NCI-H2196 (cell line): ENCODE data around the gene RRH.
"Not testable (repeated sequence)": the region's sequence is repeated elsewhere in the genome, so short reads cannot be mapped to it uniquely, and the experiment has no call there.

Experiments
- DNase-seq: peaks from one replicate; lab custom pipeline; 2025; ENCODE audit not compliant: unreplicated experiment; lab: John Stamatoyannopoulos, UW

RRH gene

GRCh38 chr4:109836985-109837384 lies 9.2 kb downstream of the RRH start:
- no peak for DNase-seq

DNA sequence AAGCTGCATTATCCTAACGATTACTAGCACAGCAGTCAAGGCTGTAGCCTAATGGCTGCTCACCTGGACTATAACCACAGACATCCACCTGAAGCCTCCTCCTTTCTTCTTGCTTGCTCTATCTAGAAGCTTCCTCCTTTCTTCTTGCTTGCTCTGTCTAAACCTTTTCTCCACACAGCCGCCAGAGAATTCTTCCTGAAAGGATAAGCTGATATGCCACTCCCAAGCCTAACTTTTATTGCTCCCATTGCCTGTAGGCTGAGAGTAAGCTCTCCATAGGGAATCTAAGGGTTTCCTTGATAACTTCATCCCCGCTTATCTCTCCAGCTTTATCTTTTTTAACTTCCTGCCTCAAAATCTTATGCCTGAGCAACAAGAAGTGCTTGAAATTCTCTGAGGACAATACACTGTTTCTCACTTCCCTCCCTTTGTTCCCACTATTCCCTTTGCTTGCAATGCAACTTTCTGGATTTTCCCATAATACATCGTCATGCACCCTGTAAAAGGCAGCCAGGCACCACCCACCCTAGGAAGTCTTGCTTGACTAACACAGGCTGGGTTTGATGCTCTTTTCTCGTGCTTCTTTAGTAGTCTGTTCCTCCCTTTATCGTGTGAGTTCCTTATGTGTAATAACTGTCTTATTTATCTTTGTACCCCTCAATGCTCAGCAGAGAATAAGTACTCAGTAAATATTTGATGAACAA lies 18.8 kb downstream of the RRH start:
- no peak for DNase-seq

GRCh38 chr4:109847896-109848442 lies 20.2 kb downstream of the RRH start, which contains the start of gene LRIT3:
Gene LRIT3, plus strand, starts transcription at chr4:109848107. Its CDS starts 95 bp downstream, at chr4:109848202.
- no peak for DNase-seq

- no peak for DNase-seq
Measured at GRCh38 chr4:109848501-109848900, 20.7 kb downstream of the RRH start.

DNA sequence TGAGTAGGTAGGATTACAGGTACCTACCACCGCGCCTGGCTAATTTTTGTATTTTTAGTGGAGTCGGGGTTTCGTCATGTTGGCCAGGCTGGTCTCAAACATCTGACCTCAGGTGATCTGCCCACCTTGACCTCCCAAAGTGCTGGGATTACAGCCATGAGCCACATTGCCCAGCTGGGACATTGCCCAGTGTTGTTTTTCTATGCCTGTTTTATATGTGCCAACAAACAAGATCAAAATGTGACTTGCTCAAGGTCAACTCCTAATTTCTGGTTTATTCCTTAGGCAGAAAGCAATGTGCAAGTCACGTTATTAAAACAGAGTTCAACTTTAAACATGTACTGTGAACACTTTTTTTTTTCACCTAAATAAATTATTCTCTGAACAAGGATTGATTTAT lies 22.8 kb downstream of the RRH start:
- no peak for DNase-seq

GRCh38 chr4:109859426-109860300 lies 31.9 kb downstream of the RRH start:
- DNase-seq = not testable (repeated sequence)

DNA sequence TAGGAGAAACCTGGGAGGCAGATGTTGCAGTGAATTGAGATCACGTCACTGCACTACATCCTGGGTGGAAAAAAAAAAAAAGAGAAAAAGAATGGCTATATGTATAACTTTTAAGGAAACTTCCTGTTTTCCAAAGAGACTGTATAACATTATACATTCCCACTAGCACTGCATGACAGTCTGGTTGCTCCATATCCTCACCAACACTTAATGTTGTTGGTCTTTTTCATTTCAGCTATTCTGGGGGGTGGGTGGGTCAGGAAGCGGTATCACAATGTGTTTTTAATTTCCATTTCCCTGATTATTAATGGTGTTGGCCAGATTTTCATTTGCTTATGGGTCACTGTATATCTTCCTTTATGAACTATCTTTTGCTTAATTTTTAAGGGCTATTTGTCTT lies 33.5 kb downstream of the RRH start:
- DNase-seq = no peak

- no peak for DNase-seq
Measured at GRCh38 chr4:109861916-109862511, 34.2 kb downstream of the RRH start.

GRCh38 chr4:109864134-109864533 lies 36.4 kb downstream of the RRH start:
- DNase-seq = no peak

DNA sequence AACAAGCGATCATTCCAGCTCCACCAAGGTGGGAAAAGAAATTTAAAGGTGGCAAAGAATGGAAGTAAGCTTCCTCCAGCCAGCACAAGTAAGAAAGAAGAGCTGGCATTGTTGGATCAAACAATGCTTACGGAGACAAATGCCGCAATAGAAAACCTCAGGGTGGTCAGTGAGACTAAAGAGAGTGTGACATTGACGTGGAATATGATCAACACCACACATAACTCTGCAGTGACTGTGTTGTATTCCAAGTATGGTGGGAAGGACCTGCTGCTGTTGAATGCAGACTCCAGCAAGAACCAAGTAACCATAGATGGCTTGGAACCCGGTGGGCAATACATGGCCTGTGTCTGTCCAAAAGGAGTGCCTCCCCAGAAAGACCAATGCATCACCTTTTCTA lies 42.3 kb downstream of the RRH start:
- no peak for DNase-seq

GRCh38 chr4:109872065-109872464 lies 44.3 kb downstream of the RRH start:
- no peak for DNase-seq

DNA sequence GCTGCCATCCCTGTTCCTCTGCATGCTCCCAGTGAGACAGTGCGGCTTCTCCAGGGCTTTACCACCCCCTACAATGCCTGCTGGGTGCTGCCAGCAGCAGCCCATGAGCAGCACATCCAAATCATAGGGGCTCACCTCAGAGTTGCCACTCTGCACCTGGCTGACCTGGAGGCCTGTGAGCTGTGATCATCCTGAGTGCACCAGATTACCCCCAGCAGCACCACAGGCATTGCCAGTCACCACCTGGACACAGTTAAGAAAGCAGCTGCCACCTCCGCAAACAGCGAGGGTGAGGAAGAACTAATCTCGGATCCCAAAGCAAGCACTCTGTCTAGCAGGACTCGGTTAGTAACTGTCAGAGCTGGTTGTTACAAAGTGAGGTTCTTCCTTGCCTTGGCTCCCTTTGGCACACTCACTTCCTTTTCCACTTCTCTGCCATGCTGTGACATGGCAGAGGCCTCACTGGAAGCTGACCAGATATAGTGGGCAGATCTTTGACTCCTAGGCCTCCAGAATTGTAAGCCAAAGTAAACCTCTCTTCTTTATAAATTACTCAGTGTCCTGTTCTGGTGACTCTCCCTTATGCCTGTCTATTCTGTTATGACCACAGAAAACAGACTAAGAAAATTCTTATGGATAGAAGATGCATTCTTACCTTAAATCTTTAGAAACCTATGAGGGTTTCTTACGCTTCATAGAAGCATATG lies 45.3 kb downstream of the RRH start:
- DNase-seq = no peak

- no peak for DNase-seq
Measured at GRCh38 chr4:109873791-109874514, 46.2 kb downstream of the RRH start.

DNA sequence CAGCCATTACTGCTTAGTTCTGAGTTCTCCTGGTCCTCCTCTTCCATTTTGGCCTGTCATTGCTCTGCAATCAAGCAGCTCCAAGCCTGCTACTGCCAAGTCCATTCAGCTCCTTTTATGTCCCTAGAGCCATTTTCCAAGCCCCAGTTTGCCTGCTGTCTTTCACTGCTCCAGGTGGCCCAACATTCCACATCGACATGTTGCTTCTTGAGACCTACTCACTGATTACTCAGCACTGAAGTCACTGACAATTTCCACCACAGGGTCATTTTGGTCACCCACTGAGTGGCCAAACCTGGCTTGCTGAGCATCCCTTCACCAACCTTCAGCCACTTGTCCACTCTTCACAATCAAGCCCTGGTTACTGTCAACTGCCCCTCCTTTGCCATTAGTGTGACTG lies 47.3 kb downstream of the RRH start:
- DNase-seq = no peak

GRCh38 chr4:109875553-109875952 lies 47.8 kb downstream of the RRH start:
- DNase-seq = not testable (repeated sequence)

DNA sequence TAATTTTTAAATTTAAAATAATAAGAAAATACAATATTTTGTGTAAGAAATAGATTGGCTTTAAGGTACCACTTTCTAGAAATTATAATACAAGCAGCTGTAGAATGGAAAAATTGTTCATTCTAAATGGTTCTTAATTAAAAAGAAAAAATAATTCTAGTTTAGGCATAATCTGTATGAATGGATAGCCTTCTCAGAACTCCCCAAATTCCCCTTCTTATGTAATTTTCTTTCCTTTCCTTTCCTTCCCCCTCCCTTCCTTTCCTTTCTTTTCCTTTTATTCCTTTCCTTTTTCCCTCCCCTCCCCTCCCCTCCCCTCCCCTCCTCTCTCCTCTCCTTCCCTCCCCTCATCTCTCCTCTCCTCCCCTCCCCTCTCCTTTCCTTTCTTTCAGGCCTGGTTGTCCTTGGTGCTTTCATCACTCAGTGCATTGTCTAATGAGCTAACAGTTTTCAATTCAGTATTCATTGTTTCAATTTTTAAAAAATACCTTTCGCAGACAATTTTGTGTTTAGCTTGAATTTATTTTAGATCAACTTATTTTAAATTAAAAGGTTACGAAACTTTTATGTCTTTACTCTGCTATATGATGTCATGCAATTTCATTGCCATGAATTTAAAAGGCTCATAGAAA lies 49.0 kb downstream of the RRH start:
- no peak for DNase-seq

DNA sequence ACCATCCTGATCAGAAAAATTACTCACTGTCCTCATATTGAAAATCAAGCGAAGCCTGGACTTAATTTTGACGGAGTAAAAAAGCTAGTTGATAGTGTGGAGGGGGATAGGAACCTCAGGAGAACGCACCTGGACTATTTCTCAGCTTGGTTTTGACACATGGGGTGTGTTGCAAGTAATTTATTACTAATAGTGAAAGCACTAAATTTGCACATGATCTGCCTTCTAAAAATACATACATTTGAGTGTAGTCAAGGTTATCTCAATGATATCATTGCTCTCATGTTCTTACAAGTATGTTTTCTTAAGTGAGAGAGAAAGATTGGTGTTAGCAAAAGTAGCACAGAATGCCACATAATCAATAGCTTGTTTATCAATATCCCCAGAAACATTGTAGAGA lies 49.6 kb downstream of the RRH start:
- DNase-seq = no peak

DNA sequence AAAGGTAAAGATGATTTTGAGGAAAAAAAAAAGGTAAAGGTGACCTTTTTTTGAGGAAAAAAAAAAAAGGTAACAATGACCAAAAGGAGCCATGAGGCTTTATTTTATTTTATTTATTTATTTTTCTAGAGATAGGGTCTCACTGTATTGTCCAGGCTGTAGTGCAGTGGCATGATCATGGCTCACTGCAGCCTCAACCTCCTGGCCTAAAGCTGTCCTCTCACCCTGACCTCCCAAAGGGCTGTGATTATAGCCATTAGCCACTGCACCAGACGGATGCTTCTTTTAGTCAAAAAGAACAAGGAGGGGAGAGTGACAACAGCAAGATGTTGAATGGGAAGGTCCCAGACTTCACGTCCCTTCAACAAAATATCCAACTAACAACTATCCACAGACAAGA lies 50.6 kb downstream of the RRH start:
- no peak for DNase-seq

- DNase-seq = no peak
Measured at GRCh38 chr4:109879081-109879480, 51.3 kb downstream of the RRH start.
